ENCODE measurements around the gene NGRN.
"Not testable (repeated sequence)": the region's sequence is repeated elsewhere in the genome, so short reads cannot be mapped to it uniquely, and the experiment has no call there.

NGRN gene

DNA sequence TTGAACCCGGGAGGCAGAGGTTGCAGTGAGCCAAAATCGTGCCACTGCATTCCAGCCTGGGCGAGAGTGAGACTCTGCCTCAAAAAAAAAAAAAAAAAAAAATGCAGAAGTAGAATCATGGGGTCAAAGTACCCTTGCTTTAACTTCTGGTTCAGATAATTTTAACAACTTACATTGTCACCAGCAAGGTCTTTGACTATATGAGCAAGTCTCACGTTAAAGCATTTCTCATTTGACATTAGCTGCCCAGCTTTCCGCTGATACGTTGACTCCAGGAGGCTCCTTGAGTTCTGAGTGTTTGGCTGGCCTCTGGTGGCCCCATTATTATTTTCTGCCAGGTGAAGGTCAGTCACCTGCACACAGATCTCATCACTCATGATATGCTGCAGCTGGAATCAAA lies 16.2 kb downstream of the NGRN start:
- DNase-seq (ENCODE audit: low spot score): not testable (repeated sequence)

DNA sequence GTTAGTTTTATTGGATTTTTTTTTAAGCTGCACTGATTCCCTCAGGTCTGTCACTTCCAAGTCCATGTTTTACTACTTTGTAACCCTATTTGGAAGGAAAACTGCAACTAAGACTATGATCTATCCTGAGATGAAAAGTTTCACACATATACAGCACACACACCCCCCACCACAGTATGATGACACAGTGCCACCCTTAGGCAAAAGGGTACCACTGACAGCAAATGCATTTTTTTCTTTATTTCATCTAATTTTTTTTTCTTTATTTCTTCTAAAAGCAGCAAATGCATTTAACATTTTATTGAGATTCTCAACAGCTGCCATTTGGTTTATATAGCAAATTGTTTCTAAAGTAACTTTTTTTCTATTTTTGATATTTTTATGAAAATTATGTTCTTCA lies 21.2 kb downstream of the NGRN start:
- DNase-seq (ENCODE audit: low spot score): peak; percentile 53

DNA sequence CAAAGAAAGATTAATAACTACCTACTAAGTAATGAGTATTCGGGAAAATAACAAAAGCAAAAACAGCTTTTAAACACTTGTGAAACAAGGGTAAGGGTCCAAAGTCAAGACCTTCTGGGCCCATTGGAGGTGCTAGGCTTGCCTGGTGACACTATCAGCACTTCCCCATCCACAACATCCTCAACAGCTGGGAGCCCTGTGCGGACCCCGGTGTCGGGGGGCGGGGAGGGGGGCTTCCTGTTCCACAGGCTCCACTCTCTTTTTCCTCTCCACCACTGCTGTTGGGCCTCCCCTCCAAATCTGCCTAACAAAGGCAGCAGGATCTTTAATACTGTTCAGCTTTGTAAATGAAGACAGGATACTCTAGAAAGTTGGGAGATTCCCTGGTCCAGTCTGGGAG lies 21.6 kb downstream of the NGRN start:
- no peak for DNase-seq (ENCODE audit: low spot score)

DNA sequence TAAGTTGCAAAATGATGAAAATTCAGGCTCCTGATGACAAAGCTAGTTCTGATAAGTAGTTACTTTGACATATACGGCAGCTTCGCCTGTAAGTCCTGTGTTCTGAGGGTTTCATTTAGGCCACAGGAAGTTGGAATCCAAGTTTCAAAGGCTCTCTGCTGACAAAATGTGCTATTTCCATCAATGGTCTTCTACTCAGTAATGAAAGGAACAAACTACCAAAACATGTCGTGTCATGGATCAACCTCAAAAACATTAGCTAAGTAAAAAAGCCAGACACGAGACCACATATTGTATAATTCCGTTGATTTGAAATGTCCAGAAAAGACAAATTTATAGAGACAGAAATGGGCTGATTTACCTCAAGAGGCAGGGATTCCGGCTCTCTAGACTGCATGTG lies 22.5 kb downstream of the NGRN start:
- DNase-seq (ENCODE audit: low spot score): no peak

DNA sequence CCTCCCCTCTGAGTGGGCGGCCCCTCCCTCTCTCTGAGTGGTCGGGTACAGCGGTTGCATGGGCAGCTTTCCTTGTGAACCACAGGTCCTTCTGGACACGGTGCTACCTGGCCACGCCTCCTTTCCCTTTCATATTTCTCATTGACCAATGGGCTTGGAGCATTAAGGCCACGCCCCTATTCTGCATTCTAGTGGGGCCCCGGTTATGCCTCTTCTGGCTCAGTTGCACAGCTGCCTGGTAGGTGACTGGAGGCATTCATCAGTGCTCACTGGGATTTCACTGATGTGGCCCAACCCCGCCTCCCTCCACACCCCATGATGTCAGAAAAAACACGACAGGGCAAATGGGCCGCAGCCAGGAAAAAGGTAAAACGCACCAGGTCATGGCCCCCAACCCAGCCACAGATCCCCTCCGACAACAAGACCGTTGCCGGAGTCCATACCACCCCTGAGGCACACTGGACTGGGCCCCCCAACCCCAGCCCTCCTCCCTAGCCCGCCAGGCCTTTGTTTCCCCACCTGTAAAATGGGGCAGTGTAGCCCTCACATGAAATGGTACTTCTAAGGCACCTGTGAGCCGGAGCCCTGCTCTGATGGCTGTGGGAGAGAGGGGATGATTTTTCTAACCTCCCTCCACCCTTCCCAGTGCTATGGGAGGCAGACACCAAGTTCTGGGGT lies 26.3 kb downstream of the NGRN start:
- DNase-seq (ENCODE audit: low spot score): peak; percentile 34

DNA sequence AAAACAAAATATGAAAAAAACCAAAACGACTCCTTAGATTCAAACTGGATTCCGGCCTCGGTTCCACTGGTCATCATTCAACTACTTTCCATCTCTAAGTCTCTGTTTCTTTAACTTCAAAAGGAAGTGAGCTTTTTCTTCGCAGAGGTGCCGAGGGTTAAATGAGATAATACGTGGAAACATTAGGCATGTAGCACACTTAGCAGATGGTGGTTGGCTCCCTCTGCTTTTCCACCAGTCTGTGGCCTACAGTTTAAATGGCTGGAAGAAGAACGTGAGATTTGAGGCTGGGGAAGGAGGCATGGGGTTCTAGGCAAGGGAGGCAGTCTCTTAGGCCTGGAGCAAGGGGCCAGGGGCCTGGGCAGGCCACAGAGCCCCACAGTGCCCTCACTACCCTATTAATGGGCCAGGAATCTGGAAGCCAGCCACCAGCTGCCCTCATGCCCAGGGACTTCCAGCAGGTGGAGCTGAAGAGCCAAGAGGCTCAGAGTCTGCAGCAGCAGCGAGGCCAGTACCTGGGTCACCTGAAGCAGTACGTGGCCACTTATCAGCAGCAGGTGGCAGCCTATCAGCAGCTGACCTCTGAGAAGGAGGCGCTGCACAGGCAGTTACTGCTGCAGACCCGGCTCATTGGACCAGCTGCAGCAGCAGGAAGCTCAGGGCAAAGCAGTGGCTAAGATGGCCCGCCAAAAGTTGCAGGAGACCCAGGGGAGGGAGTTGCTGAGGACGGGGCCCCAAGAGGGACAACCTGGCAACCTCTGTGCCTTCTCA lies 27.8 kb downstream of the NGRN start:
- DNase-seq (ENCODE audit: low spot score): peak; percentile 64

DNA sequence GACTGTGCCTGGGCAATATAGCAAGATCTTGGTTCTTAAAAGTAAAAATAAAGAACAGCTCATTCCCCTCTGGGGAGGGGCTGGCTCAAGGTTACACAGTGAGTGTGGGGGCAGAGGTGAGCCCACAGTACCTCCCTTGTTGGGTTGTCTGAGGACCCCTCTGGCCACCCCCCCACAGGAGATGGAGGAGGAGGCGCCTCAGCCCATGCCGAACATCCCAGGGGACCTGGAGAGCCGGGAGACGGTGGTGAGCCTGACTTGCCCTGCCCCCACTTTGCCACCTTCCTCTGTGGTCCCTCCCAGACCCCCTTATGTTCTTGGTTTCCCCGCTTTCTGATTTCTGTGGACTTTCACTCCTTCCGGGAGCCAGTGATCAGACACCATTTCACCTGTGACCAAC lies 28.7 kb downstream of the NGRN start:
- no peak for DNase-seq (ENCODE audit: low spot score)

DNA sequence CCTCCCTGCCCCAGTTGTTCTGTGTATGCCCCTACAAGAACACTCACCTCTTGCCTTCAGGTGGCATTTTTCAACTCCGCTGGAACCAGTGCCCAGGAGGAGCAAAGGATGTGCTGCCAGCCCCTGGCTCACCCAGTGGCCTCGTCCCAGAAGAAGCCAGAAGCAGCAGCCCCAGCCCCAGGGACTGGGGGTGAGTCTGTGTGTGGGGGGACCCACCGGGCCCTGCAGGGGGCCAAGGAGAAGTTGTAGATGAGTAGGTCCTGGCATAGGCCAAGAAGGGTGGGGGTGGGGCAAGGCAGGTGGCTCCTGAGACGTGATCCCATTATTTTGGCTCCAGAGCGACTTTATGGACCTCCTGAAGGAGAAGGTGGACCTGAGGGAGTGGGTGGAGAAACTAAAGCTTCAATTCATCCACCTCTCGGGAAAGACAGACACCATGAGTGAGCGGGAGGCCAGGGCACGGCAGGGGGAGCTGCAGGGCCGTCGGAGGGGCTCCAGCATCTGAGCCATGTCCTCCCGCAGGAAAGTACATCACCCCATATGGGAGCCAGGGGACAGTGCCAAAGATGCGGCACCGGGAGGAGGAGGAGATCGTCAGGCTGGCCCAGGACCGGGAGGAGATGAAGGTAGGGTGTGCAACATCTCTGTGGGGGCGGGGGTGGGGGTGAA lies 29.3 kb downstream of the NGRN start:
- DNase-seq (ENCODE audit: low spot score): no peak

DNA sequence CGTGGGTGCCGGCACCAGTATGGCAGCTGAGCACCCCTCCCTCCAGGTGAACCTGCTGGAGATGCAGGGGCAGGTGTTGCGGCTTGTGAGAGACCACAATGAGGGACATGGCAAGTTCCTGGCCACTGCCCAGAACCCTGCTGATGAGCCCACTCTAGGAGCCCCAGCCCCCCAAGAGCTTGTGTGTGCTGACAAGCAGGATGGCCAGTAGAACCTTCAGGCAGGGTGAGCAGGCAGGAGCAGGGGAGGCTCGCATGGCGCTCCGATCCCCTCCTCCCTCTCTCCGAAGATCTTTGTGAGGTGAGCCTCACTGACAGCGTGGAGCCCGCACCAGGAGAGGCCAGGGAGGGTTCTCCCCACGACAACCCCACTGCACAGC lies 29.8 kb downstream of the NGRN start:
- DNase-seq (ENCODE audit: low spot score): no peak

DNA sequence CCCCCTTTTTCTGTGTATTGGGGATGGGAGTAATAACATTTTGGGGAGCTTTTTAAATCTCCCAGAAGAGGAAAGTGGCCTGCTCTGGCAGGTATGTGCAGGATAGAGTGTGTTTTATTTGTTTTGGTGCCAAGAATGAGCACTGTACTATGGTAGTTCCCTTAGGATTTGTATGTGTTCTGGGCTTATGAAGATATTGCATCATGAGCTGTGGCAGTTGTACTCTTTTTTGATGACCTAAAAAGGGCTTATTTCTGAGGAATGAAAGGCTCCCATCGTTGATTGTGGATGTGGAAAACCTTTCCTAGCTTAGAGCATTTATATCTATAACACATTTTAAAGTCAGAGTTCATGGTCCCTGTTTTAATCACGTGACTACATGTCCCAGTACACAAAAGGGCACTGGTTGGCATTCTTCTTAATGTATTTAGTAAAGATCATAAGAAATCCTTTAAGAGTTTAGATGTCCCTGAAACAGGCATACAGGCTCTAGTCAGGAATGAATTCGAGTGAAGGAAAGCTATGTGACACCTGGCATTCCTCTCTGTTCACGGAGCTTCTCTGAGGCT lies 30.9 kb downstream of the NGRN start:
- DNase-seq (ENCODE audit: low spot score): not testable (repeated sequence)

DNA sequence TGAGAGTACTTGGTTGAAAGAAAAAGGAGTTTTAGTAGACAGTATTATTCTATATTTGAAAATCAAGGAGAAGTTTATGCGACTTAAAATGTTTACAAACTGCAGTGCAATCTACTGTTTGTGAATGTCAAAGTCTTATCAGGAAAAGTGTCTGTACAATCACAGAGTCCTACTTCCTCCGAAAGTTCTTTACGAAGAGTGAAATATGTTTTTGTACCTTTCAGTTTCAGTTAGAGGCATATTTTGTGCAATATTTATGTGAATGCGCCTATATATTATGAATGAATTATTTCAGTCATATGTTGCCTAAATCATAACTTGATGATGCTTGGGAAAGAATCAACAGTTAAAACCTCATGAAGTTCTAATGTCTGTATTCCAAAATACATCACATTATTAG lies 31.5 kb downstream of the NGRN start:
- DNase-seq (ENCODE audit: low spot score): no peak

DNA sequence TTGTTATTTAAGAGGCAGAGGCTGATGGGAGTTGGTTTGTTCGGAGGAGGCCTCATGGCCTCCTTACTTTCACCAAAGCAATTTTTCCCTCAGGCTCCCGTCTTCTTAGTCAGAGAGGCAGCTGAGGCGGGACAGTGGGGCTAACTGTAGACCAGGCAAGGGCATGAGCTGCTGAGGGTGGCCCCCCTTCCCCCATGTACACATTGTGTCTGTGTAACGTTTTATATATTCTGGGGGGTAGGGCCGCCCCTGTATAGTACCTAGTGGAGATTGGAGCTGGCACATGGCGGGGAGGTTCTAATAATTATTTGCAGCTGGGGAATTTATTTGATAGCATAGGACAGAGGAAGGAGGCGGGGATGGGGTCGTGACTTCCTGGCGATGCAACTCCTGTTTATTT lies 35.1 kb downstream of the NGRN start:
- no peak for DNase-seq (ENCODE audit: low spot score)

DNA sequence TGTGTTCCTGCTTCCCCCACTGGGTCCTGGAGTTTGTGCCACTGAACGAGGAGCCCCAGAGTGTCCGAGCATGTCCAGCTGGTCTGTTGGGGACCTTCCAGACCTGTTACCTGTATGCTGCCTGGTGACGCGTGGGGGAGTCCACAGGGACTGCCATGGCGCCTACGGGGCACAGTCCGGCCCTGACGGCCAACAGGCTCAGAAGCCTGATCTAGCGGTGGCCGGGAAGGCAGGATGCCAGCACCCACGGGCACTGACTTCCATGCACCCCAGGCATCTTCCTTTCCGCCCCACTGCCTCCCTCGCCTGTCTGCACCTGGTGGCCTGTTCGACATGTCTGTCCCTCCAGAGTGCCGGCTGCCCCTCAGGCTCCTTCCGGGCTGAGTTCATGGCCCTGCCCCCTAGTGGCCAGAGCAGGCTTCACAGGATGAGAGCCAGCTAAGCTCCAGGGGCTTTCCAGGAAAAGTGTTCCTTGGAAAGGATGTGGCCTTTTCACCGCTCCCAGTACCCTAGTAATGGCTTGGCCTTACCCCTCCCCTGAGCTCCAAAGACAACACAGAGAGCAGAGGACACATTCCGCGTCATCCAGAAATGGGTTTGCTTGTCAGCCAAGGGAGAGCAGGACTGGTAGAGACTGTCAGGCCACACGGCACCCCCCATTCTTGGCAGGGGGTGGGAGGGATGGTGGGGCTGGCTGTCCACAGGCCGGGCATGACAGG lies 35.7 kb downstream of the NGRN start:
- peak; percentile 58 for DNase-seq (ENCODE audit: low spot score)

DNA sequence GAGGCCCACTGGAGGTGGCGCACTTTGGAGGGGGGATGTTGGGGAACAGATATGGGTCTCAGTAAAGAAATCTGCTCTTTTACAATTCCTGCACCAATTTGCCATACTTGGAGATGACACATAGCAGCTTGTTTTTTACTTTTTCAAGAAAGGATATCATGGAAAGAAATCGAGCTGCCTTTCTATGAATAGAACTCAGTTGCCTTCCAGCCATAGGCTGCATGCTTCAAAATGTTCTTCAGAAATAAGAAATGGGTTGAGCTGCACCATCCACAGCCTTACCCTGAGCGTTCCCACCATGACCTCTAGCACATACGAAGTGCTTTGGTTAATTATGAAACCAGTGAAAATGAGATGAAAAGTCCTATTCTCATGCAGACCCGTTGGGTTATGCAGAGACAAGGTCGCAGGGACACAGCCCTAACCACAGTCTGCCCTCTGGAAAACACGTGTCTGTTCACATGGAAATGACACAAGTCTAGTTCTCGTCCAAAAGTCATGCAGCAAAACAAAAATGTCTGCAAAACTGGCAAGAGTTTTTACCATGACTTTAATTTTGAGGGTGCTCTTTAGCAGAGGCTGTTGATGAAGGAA lies 36.3 kb downstream of the NGRN start:
- DNase-seq (ENCODE audit: low spot score): no peak

DNA sequence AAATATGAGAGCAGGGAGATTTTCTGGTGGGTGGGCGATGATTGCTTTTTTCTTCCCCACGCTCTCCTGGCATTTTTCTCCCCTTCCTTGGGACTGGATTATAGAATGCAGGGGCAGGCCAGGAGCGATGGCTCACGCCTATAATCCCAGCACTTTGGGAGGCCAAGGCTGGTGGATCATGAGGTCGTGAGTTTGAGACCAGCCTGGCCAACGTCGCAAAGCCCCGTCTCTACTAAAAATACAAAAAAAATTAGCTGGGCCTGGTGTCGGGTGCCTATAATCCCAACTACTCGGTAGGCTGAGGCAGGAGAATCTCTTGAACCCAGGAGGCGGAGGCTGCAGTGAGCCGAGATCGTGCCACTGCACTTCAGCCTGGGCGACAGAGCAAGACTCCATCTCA lies 39.9 kb downstream of the NGRN start:
- not testable (repeated sequence) for DNase-seq (ENCODE audit: low spot score)

DNA sequence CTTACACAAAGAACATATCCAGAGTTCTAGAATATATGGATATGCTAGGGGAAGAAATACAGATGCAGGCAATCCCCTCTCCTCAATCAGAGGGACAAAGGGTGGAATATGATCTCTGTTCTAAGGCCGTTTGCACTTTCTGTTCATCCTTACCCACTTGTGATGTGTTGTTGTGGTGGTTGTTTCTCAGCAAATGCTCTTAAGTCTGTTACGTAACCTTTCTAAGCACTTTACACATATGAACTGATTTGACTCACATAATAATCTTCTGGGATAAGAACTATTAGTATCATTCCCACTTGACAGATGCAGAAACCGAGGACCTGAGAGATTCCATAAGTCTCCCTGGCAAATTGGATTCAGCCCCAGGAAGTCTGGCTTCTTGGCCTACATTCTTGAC lies 40.5 kb downstream of the NGRN start:
- no peak for DNase-seq (ENCODE audit: low spot score)

DNA sequence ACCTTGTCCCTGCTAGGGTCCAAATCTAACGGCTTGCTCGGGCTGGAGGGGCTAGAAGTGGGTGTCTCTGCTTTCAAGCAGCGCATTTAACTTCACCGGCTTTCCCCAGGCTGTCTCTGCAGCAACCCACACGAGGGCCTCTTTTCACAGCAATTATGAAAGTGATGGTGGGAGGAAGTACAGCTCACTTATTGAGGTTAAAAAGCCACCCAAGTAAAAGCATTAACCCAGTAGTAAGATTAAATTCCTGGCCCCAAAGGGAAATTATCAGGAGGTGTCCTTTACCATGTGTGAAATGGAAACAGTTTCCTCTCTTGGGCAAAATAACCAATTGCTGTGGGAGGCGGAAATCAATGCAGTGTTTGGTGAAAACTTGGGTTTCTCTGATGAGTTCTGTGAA lies 41.1 kb downstream of the NGRN start:
- no peak for DNase-seq (ENCODE audit: low spot score)

DNA sequence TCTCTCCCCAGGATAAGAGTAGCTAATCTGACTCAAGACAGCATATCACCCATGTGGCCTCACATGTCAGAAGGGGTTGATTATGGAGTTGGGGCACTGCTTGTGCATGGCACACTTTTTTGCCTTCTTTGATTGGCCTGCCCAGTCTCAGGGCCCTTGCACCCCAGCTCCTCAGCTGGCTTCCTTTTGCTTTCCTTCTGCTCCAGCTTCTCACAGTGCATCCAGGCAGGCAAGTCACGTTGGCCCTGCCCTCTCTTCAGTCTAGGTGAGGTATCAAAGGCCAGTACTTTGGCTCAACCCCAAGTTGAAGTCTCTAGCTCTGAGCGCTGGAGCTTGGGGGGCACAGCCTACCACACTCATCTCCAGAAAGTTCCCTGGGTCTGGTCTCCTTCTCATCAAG lies 42.2 kb downstream of the NGRN start:
- DNase-seq (ENCODE audit: low spot score): no peak

DNA sequence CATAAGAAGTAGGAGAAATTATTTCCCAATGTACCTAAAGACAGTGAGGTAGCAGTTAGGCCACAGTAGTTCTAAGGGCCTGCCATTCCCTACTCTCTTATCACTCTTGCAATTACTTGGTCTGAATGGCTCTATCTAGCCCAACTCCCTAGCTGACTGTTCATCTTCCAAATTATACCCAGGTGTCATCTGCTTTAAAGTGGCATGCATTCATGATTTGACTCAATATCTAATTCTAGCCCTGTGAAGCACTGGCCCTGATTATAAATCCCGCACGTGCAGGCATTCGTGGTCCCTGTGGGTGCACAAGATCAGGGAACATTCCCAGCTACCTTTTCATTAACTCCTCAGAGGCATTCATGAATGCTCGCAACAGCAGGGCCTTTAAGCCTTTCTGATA lies 43.5 kb downstream of the NGRN start:
- no peak for DNase-seq (ENCODE audit: low spot score)

DNA sequence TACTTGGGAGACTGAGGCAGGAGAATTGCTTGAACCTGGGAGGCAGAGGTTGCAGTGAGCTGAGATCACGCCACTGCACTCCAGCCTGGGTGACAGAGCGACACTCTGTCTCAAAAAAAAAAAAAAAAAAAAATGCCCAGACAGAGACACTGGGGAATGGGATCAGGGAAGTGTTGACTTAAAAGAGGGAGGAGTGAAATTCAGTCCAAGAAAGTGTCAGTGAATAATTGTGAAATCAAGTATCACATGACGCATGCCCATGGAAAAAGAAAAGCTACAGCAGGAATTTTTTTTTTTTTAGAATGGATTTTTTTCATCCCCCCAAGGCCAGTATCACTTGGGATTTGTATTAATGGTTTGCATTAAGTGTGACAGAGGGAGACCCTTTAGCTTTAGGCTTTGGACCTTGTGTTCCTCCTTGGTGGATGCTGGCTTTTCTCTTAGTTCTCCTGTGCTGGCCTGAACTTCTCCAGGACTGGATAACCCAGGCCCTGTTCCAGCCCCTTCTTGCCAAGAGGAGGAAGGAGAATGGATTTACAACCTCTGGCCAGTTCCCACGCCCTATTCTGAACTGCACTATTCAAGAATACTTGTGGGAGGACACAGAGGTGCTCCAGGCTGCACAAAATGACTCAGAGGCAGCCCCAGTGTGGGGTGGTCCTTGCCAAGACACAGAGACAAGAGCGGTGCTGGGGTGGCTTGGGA lies 50.0 kb downstream of the NGRN start:
- DNase-seq (ENCODE audit: low spot score): no peak

DNA sequence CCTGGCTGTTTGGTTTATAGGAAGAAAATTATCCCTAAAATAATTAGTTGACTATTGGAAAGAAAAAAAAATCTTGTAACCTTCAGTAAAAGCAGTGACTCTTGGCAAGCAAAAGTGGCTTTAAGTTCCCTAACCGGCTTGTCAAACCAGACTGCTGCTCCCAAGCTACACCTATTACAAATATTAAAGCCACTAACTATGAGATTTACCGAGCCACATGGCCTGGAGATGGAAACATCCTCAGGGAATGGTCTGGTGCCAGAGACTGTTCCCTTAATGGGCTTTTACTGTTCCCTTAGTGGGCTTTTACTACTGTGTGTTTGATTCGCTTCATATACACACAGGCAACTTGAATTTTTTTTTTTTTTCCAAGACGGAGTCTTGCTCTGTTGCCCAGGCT lies 50.7 kb downstream of the NGRN start:
- no peak for DNase-seq (ENCODE audit: low spot score)

Measured in HuH-7 (cell line).